HK-2 (cell line): Measurements from ENCODE around the gene MYL3.

Experiments used
- DNase-seq: peaks from one replicate; pipeline ENCODE4 v3.0.0-alpha.2; 2018; ENCODE audit not compliant: unreplicated experiment

The MYL3 gene

GRCh38 chr3:46865546-46865945, 2.3 kb upstream of the MYL3 start:
- DNase-seq, result no peak

- no peak for DNase-seq
Observed at GRCh38 chr3:46865031-46865507, 1.8 kb upstream of the MYL3 start.

- no peak for DNase-seq
Observed at GRCh38 chr3:46864061-46864881, 1.0 kb upstream of the MYL3 start.

- no peak for DNase-seq
Observed at GRCh38 chr3:46862369-46863025, 747 bp downstream of the MYL3 start.

GRCh38 chr3:46861605-46862368, 1.5 kb downstream of the MYL3 start:
- no peak for DNase-seq

- no peak for DNase-seq
Observed at GRCh38 chr3:46860810-46861604, 2.2 kb downstream of the MYL3 start.

- no peak for DNase-seq
Observed at GRCh38 chr3:46860017-46860809, 3.0 kb downstream of the MYL3 start.

- no peak for DNase-seq
Observed at GRCh38 chr3:46859001-46859710, 4.1 kb downstream of the MYL3 start.

- DNase-seq, result no peak
Observed at GRCh38 chr3:46858456-46858855, 4.8 kb downstream of the MYL3 start.

GRCh38 chr3:46857485-46858341, 5.5 kb downstream of the MYL3 start:
- no peak for DNase-seq

GRCh38 chr3:46856576-46857471, 6.4 kb downstream of the MYL3 start:
- DNase-seq, result no peak

- DNase-seq, result no peak
Observed at GRCh38 chr3:46854555-46854991, 8.7 kb downstream of the MYL3 start.

GRCh38 chr3:46853441-46854415, 9.5 kb downstream of the MYL3 start:
- no peak for DNase-seq

- DNase-seq, result no peak
Observed at GRCh38 chr3:46852839-46853355, 10.3 kb downstream of the MYL3 start.

GRCh38 chr3:46852334-46852720, 10.9 kb downstream of the MYL3 start:
- DNase-seq, result no peak
